ENCODE results near the gene SLC1A1. TPM values are rescaled to one million over a fixed set of nuclear protein-coding genes. Genes with fewer than 3 reads are reported as not detected.

SLC1A1 gene
- total and polyA plus RNA-seq, 4 donors, result 0.33 to 86.0 (median 33.2) TPM

DNA sequence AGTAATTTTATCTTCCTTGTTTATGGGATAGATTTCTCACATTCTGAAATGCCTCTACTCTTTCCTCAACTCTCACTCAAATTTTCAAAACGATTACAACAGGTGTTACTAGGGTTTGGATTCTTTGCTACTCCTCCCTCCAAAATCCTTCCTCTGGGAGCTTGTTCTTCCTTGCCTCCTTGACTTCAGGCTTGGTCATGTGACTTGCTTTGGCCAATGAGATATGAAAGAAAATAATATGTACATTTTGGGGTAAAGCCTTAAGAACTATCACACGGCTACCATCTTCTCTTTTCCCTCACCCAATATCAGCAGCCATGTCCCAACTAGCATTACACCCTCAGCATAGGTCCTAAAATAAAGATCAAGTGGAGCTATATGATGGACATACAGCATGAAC lies 28.8 kb upstream of the SLC1A1 start:
- TF ChIP-seq NR2F2 (IDR thresholded peaks at IDR 0.05) (no peak), JUND (IDR thresholded peaks at IDR 0.05) (no peak), GABPA (IDR thresholded peaks at IDR 0.05 in 1 of 2, conservative IDR thresholded peaks at IDR 0.05 in 1 of 2) (no peak), RAD21 (IDR thresholded peaks at IDR 0.05) (no peak), HNF4G (IDR thresholded peaks at IDR 0.05) (no peak), TAF1 (conservative IDR thresholded peaks at IDR 0.05) (no peak), YY1 (IDR thresholded peaks at IDR 0.05) (no peak), SP1 (IDR thresholded peaks at IDR 0.05) (no peak), RXRA (IDR thresholded peaks at IDR 0.05) (no peak), MAX (IDR thresholded peaks at IDR 0.05) (no peak)
- TF ChIP-seq, protein P1, sequence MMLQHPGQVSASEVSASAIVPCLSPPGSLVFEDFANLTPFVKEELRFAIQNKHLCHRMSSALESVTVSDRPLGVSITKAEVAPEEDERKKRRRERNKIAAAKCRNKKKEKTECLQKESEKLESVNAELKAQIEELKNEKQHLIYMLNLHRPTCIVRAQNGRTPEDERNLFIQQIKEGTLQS (IDR thresholded peaks at IDR 0.05), result no peak
- TF ChIP-seq, protein P2, sequence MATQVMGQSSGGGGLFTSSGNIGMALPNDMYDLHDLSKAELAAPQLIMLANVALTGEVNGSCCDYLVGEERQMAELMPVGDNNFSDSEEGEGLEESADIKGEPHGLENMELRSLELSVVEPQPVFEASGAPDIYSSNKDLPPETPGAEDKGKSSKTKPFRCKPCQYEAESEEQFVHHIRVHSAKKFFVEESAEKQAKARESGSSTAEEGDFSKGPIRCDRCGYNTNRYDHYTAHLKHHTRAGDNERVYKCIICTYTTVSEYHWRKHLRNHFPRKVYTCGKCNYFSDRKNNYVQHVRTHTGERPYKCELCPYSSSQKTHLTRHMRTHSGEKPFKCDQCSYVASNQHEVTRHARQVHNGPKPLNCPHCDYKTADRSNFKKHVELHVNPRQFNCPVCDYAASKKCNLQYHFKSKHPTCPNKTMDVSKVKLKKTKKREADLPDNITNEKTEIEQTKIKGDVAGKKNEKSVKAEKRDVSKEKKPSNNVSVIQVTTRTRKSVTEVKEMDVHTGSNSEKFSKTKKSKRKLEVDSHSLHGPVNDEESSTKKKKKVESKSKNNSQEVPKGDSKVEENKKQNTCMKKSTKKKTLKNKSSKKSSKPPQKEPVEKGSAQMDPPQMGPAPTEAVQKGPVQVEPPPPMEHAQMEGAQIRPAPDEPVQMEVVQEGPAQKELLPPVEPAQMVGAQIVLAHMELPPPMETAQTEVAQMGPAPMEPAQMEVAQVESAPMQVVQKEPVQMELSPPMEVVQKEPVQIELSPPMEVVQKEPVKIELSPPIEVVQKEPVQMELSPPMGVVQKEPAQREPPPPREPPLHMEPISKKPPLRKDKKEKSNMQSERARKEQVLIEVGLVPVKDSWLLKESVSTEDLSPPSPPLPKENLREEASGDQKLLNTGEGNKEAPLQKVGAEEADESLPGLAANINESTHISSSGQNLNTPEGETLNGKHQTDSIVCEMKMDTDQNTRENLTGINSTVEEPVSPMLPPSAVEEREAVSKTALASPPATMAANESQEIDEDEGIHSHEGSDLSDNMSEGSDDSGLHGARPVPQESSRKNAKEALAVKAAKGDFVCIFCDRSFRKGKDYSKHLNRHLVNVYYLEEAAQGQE (IDR thresholded peaks at IDR 0.05), result no peak
- TF ChIP-seq, protein P3, sequence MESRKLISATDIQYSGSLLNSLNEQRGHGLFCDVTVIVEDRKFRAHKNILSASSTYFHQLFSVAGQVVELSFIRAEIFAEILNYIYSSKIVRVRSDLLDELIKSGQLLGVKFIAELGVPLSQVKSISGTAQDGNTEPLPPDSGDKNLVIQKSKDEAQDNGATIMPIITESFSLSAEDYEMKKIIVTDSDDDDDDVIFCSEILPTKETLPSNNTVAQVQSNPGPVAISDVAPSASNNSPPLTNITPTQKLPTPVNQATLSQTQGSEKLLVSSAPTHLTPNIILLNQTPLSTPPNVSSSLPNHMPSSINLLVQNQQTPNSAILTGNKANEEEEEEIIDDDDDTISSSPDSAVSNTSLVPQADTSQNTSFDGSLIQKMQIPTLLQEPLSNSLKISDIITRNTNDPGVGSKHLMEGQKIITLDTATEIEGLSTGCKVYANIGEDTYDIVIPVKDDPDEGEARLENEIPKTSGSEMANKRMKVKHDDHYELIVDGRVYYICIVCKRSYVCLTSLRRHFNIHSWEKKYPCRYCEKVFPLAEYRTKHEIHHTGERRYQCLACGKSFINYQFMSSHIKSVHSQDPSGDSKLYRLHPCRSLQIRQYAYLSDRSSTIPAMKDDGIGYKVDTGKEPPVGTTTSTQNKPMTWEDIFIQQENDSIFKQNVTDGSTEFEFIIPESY (IDR thresholded peaks at IDR 0.05), result no peak
- TF ChIP-seq, protein P4, sequence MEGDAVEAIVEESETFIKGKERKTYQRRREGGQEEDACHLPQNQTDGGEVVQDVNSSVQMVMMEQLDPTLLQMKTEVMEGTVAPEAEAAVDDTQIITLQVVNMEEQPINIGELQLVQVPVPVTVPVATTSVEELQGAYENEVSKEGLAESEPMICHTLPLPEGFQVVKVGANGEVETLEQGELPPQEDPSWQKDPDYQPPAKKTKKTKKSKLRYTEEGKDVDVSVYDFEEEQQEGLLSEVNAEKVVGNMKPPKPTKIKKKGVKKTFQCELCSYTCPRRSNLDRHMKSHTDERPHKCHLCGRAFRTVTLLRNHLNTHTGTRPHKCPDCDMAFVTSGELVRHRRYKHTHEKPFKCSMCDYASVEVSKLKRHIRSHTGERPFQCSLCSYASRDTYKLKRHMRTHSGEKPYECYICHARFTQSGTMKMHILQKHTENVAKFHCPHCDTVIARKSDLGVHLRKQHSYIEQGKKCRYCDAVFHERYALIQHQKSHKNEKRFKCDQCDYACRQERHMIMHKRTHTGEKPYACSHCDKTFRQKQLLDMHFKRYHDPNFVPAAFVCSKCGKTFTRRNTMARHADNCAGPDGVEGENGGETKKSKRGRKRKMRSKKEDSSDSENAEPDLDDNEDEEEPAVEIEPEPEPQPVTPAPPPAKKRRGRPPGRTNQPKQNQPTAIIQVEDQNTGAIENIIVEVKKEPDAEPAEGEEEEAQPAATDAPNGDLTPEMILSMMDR (IDR thresholded peaks at IDR 0.05; ENCODE audit: low read depth, low read length, missing input control), result no peak
- WGBS, result 89% methylated on average over 2 of the region's 2 CpGs
- no peaks in the 10 kb centered on the region for H3K27me3 ChIP-seq (ENCODE audit: control insufficient read depth in 4 of 4, insufficient read depth in 4 of 4, low read length in 3 of 4)
- no peak overlapping the region for H3K27ac ChIP-seq (ENCODE audit: low read depth in 1 of 2, low read length in 2 of 2)
- H3K9me3 ChIP-seq (ENCODE audit: control insufficient read depth in 4 of 4, low read length in 3 of 4), result no peaks in the 10 kb centered on the region
- no peak overlapping the region for H3K9ac ChIP-seq (ENCODE audit: low read depth in 1 of 2, low read length in 2 of 2)
- no peak for DNase-seq (ENCODE audit: low spot score)
- no peak overlapping the region for H3K4me3 ChIP-seq (ENCODE audit: low read depth in 1 of 3, low read length in 3 of 3)
- no peaks in the 10 kb centered on the region for H3K4me1 ChIP-seq (ENCODE audit: control insufficient read depth in 4 of 4, insufficient read depth in 4 of 4, low read length in 3 of 4)
- H3K36me3 ChIP-seq (ENCODE audit: control insufficient read depth in 4 of 4, insufficient read depth in 3 of 4, low read depth in 1 of 4, low read length in 3 of 4), result no peaks in the 10 kb centered on the region

DNA sequence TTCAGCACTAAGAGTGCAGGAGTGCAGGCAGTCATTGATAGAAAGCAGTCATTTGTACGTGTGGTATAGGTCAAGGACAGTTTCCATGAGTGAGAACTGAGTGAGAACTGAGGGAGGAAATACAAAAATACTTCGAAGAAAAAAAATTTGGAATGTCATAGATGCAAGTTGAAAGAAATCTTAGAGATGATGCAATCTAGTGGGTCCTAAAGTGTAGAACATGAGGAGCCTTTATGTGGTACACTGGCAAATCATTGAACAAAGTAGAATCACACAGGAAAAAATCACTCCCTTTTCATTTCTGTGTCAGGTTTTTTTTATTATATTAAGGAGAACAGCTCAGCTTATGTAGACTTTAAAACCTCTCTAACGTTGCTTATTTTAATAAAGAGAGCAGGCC lies 26.4 kb upstream of the SLC1A1 start:
- Histone ChIP-seq H3K9me3 (ENCODE audit: control insufficient read depth in 4 of 4, low read length in 3 of 4) (no peaks in the 10 kb centered on the region), H3K27ac (ENCODE audit: low read depth in 1 of 2, low read length in 2 of 2) (no peak overlapping the region), H3K27me3 (ENCODE audit: control insufficient read depth in 4 of 4, insufficient read depth in 4 of 4, low read length in 3 of 4) (no peaks in the 10 kb centered on the region), H3K4me1 (ENCODE audit: control insufficient read depth in 4 of 4, insufficient read depth in 4 of 4, low read length in 3 of 4) (peaks cover 0 to 1% (median 0%) of the 10 kb centered on the region in 4 donors), H3K36me3 (ENCODE audit: control insufficient read depth in 4 of 4, insufficient read depth in 3 of 4, low read depth in 1 of 4, low read length in 3 of 4) (no peaks in the 10 kb centered on the region), H3K9ac (ENCODE audit: low read depth in 1 of 2, low read length in 2 of 2) (no peak overlapping the region), H3K4me3 (ENCODE audit: low read depth in 1 of 3, low read length in 3 of 3) (no peak overlapping the region)
- no peak for DNase-seq (ENCODE audit: low spot score)
- 75% methylated on average over 3 of the region's 3 CpGs for WGBS
- TF ChIP-seq TAF1 (conservative IDR thresholded peaks at IDR 0.05) (no peak), MAX (IDR thresholded peaks at IDR 0.05) (no peak)
